DOHH2 (cell line): Measurements from ENCODE around the gene LYRM4.

Source experiments
- H3F3A ChIP-seq: fragments of 200-600 bp; sonication (generic), shearing (Covaris generic); 2 replicates; pipeline ENCODE4 v1.6.0; 2016; ENCODE audit warnings: antibody characterized with exemption, mild to moderate bottlenecking; ENCODE audit not compliant: control insufficient read depth, insufficient read depth
- H3K27ac ChIP-seq: fragments of 200-600 bp; sonication (generic); 2 replicates; pipeline ENCODE4 v1.5.1; 2014; ENCODE audit warnings: low read depth, mild to moderate bottlenecking, low read length, moderate library complexity
- H3K27me3 ChIP-seq: fragments of 200-600 bp; sonication (generic); 2 replicates; pipeline ENCODE4 v1.6.1; 2014; ENCODE audit warnings: mild to moderate bottlenecking, low read length, mixed read lengths; ENCODE audit not compliant: control insufficient read depth
- H3K36me3 ChIP-seq: fragments of 200-600 bp; sonication (generic); 2 replicates; pipeline ENCODE4 v1.6.1; 2014; ENCODE audit warnings: mild to moderate bottlenecking, low read length, moderate library complexity, mixed read lengths; ENCODE audit not compliant: control insufficient read depth
- H3K4me1 ChIP-seq: fragments of 200-600 bp; sonication (generic); 2 replicates; pipeline ENCODE4 v1.6.1; 2014; ENCODE audit warnings: mild to moderate bottlenecking, low read length, mixed read lengths; ENCODE audit not compliant: control insufficient read depth
- H3K4me2 ChIP-seq: fragments of 200-600 bp; sonication (generic); 2 replicates; pipeline ENCODE4 v1.6.0; 2014; ENCODE audit warnings: mild to moderate bottlenecking, low read length, moderate library complexity
- H3K4me3 ChIP-seq: fragments of 200-600 bp; sonication (generic); 2 replicates; pipeline ENCODE4 v1.5.1; 2014; ENCODE audit warnings: mild to moderate bottlenecking, low read length, mixed read lengths
- H3K79me2 ChIP-seq: fragments of 200-600 bp; sonication (generic); 2 replicates; pipeline ENCODE4 v1.6.1; 2014; ENCODE audit warnings: mild to moderate bottlenecking, low read length, mixed read lengths; ENCODE audit not compliant: control insufficient read depth
- H3K9me2 ChIP-seq: fragments of 200-600 bp; sonication (generic); replicated peaks from 2 replicates; pipeline ENCODE4 v1.6.1; 2014; ENCODE audit warnings: mild to moderate bottlenecking, low read length, mixed read lengths; ENCODE audit not compliant: control insufficient read depth
- H3K9me3 ChIP-seq: fragments of 200-600 bp; sonication (generic); 2 replicates; pipeline ENCODE4 v1.6.1; 2014; ENCODE audit warnings: antibody characterized with exemption, low read length, mixed read lengths; ENCODE audit not compliant: control insufficient read depth, insufficient read depth
- H4K20me1 ChIP-seq: fragments of 200-600 bp; sonication (generic); 2 replicates; pipeline ENCODE4 v1.6.0; 2014; ENCODE audit warnings: low read depth, mild to moderate bottlenecking, antibody characterized with exemption, low read length, moderate library complexity; ENCODE audit not compliant: control insufficient read depth, insufficient read depth
- CTCF ChIP-seq: fragments of 200-600 bp; sonication (generic); IDR thresholded peaks from one replicate; pipeline ENCODE4 v1.5.1; 2014; ENCODE audit warnings: antibody characterized with exemption, mild to moderate bottlenecking, low read depth, low read length; ENCODE audit not compliant: poor library complexity, severe bottlenecking
- EZH2phosphoT487 ChIP-seq: fragments of 200-600 bp; sonication (generic); IDR thresholded peaks from 2 replicates; pipeline ENCODE4 v1.6.1; 2017; ENCODE audit warnings: borderline replicate concordance, mild to moderate bottlenecking, antibody characterized with exemption, low read length, moderate library complexity, mixed read lengths

The LYRM4 gene

DNA sequence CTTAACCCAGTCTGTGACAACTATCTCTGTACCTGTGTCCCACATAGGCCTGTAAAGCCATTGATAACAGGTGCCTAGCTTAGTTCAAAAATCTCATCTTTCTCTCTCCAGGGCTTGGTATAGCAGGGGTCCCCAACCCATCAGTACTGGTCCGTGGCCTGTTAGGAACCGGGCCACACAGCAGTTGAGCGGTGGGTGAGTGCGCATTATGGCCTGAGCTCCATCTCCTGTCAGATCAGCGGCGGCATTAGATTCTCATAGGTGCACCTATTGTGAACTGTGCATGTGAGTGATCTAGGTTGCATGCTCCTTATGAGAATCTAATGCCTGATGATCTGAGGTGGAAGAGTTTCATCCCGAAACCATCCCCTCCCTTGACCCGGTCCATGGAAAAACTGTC, 3.4 kb downstream of the LYRM4 start:
- H3K4me2 ChIP-seq = no peak overlapping the region
- peaks cover 68% of the 10 kb centered on the region for H3K79me2 ChIP-seq
- H3K4me3 ChIP-seq = no peak overlapping the region
- no peaks in the 10 kb centered on the region for H3K9me3 ChIP-seq
- TF ChIP-seq EZH2phosphoT487 (no peak), CTCF (no peak)
- 0 out of 2 replicates have a peak, but pooled peaks cover 3% of the 10 kb centered on the region for H3F3A ChIP-seq
- H3K27ac ChIP-seq = no peak overlapping the region
- H3K9me2 ChIP-seq = no peaks in the 10 kb centered on the region
- no peaks in the 10 kb centered on the region for H4K20me1 ChIP-seq
- H3K27me3 ChIP-seq = no peaks in the 10 kb centered on the region
- peaks cover 32% of the 10 kb centered on the region for H3K36me3 ChIP-seq
- H3K4me1 ChIP-seq = peaks cover 15% of the 10 kb centered on the region

GRCh38 chr6:5256952-5257351, 3.8 kb downstream of the LYRM4 start:
- H3K79me2 ChIP-seq = peaks cover 66% of the 10 kb centered on the region
- H3K27ac ChIP-seq = no peak overlapping the region
- H4K20me1 ChIP-seq = no peaks in the 10 kb centered on the region
- no peak overlapping the region for H3K4me3 ChIP-seq
- no peaks in the 10 kb centered on the region for H3K9me2 ChIP-seq
- H3K9me3 ChIP-seq = no peaks in the 10 kb centered on the region
- H3K27me3 ChIP-seq = no peaks in the 10 kb centered on the region
- no peak overlapping the region for H3K4me2 ChIP-seq
- H3K36me3 ChIP-seq = peaks cover 34% of the 10 kb centered on the region
- H3F3A ChIP-seq = 0 out of 2 replicates have a peak, but pooled peaks cover 3% of the 10 kb centered on the region
- peaks cover 13% of the 10 kb centered on the region for H3K4me1 ChIP-seq
- TF ChIP-seq EZH2phosphoT487 (no peak), CTCF (no peak)

- H3K4me1 ChIP-seq = no peaks in the 10 kb centered on the region
- peaks cover 61% of the 10 kb centered on the region for H3K79me2 ChIP-seq
- no peak overlapping the region for H3K27ac ChIP-seq
- H3F3A ChIP-seq = no peaks in the 10 kb centered on the region
- peaks cover 5% of the 10 kb centered on the region for H4K20me1 ChIP-seq
- no peaks in the 10 kb centered on the region for H3K27me3 ChIP-seq
- no peak overlapping the region for H3K4me3 ChIP-seq
- no peaks in the 10 kb centered on the region for H3K9me3 ChIP-seq
- TF ChIP-seq EZH2phosphoT487 (no peak), CTCF (no peak)
- H3K36me3 ChIP-seq = peaks cover 17% of the 10 kb centered on the region
- no peaks in the 10 kb centered on the region for H3K9me2 ChIP-seq
- no peak overlapping the region for H3K4me2 ChIP-seq
These were observed 9.8 kb downstream of the LYRM4 start for GRCh38 chr6:5250911-5251310.
